H1 (cell line): Measurements from ENCODE around the gene KIF25. TPM values are rescaled to one million over a fixed set of nuclear protein-coding genes. Genes with fewer than 3 reads are reported as not detected.

Experiments used
- CTCF ChIA-PET: fragments of 300-600 bp; sonication (Branson Sonifier 250); formaldehyde crosslinking; loops from one replicate; lab custom pipeline; 2021; ENCODE audit not compliant: partially characterized antibody; lab: Charles Lee
- POLR2A ChIA-PET: fragments of 300-600 bp; sonication (Branson Sonifier 250); formaldehyde crosslinking; loops from one replicate; lab custom pipeline; 2021; ENCODE audit warnings: inconsistent platforms; ENCODE audit not compliant: partially characterized antibody; lab: Charles Lee
- DNase-seq, 2 experiments: peaks; one replicate each; pipeline versions ENCODE4 v3.0.0 to v3.0.0-alpha.2; 2010 to 2022; ENCODE audit warnings: low spot score in 2 of 2, low read depth in 1 of 2, mixed read lengths in 1 of 2
- FAIRE-seq: peaks from 2 replicates; lab custom pipeline; 2011; peaks lifted over from hg19 to GRCh38; lab: Jason Lieb, UNC
- H2AFZ ChIP-seq: 2 replicates; pipeline ENCODE4 v1.8.1; 2012; ENCODE audit warnings: low read length, inconsistent platforms
- H2AK5ac ChIP-seq: 2 replicates; pipeline ENCODE4 v1.6.1; 2013; ENCODE audit warnings: low read depth, low read length
- H2BK120ac ChIP-seq: replicated peaks from 2 replicates; pipeline ENCODE3; 2013; ENCODE audit warnings: low read depth, low read length, inconsistent platforms
- H2BK12ac ChIP-seq: 2 replicates; pipeline ENCODE4 v1.6.1; 2013; ENCODE audit warnings: low read depth, low read length
- H2BK15ac ChIP-seq: 2 replicates; pipeline ENCODE4 v1.6.1; 2013; ENCODE audit warnings: low read length
- H2BK20ac ChIP-seq: 2 replicates; pipeline ENCODE4 v1.6.1; 2013; ENCODE audit warnings: low read length
- H2BK5ac ChIP-seq: 2 replicates; pipeline ENCODE4 v1.6.1; 2013; ENCODE audit warnings: low read depth, low read length
- H3K14ac ChIP-seq: 2 replicates; pipeline ENCODE4 v1.6.1; 2013; ENCODE audit warnings: inconsistent platforms; ENCODE audit not compliant: insufficient read length
- H3K18ac ChIP-seq: 2 replicates; pipeline ENCODE4 v1.6.1; 2013; ENCODE audit warnings: low read length; ENCODE audit errors: extremely low read depth
- H3K23ac ChIP-seq: 2 replicates; pipeline ENCODE4 v1.6.1; 2013; ENCODE audit warnings: inconsistent platforms; ENCODE audit not compliant: insufficient read length
- H3K23me2 ChIP-seq: 2 replicates; pipeline ENCODE4 v1.6.1; 2013; ENCODE audit warnings: low read depth, low read length
- H3K27ac ChIP-seq: 2 replicates; pipeline ENCODE4 v1.6.1; 2011; ENCODE audit warnings: low read depth, low read length, inconsistent platforms
- H3K27me3 ChIP-seq, 4 experiments: replicated peaks in 1 of 4; 1 replicate in 1 of 4; 2 replicates in 3 of 4; pipeline versions ENCODE4 v1.6.1 to v1.8.1; 2011 to 2013; ENCODE audit warnings: low read length in 3 of 4, mild to moderate bottlenecking in 3 of 4, inconsistent platforms in 2 of 4, mixed read lengths in 2 of 4, moderate library complexity in 1 of 4; ENCODE audit not compliant: control insufficient read depth in 3 of 4, insufficient read depth in 3 of 4; ENCODE audit errors: extremely low read depth in 1 of 4
- H3K36me3 ChIP-seq, 4 experiments: 2 replicates each; pipeline versions ENCODE4 v1.6.1 to v1.8.1; 2011 to 2013; ENCODE audit warnings: mild to moderate bottlenecking in 4 of 4, low read length in 3 of 4, moderate library complexity in 2 of 4, control low read depth in 1 of 4, inconsistent platforms in 1 of 4; ENCODE audit not compliant: insufficient read depth in 4 of 4, control insufficient read depth in 2 of 4
- H3K4ac ChIP-seq: replicated peaks from 2 replicates; pipeline ENCODE3; 2013; ENCODE audit warnings: low read length, low read depth, mixed read lengths, inconsistent platforms; ENCODE audit not compliant: insufficient read length
- H3K4me1 ChIP-seq, 4 experiments: replicated peaks in 1 of 4; 1 replicate in 1 of 4; 2 replicates in 3 of 4; pipeline versions ENCODE4 v1.6.1 to v1.8.1; 2011 to 2013; ENCODE audit warnings: low read length in 3 of 4, inconsistent platforms in 2 of 4, mixed read lengths in 1 of 4; ENCODE audit not compliant: insufficient read depth in 4 of 4, control insufficient read depth in 3 of 4
- H3K4me2 ChIP-seq, 2 experiments: 2 replicates each; pipeline versions ENCODE4 v1.6.1 to v1.8.1; 2011 to 2013; ENCODE audit warnings: low read depth in 2 of 2, low read length in 2 of 2, control low read depth in 1 of 2, inconsistent platforms in 1 of 2, mild to moderate bottlenecking in 1 of 2; ENCODE audit not compliant: insufficient read depth in 1 of 2
- H3K4me3 ChIP-seq, 4 experiments: fragments of 200-600, 300-600 bp in 1 of 4; sonication (generic), shearing (Covaris generic), sonication (Bioruptor Twin) in 1 of 4; 2 replicates each; pipeline versions ENCODE4 v1.5.1 to v1.8.1; 2011 to 2016; ENCODE audit warnings: low read length in 4 of 4, low read depth in 3 of 4, control low read depth in 2 of 4, inconsistent platforms in 2 of 4, mild to moderate bottlenecking in 2 of 4, mixed read lengths in 1 of 4, moderate library complexity in 1 of 4; ENCODE audit not compliant: insufficient read depth in 2 of 4; ENCODE audit errors: extremely low read depth in 1 of 4
- H3K56ac ChIP-seq: replicated peaks from 2 replicates; pipeline ENCODE3; 2013; ENCODE audit warnings: low read depth, mild to moderate bottlenecking, mixed read lengths, low read length, inconsistent platforms; ENCODE audit not compliant: insufficient read length
- H3K79me1 ChIP-seq: 2 replicates; pipeline ENCODE4 v1.6.1; 2013; ENCODE audit warnings: low read depth, low read length, control low read depth
- H3K79me2 ChIP-seq, 2 experiments: 2 replicates each; pipeline versions ENCODE4 v1.6.1 to v1.8.1; 2012 to 2013; ENCODE audit warnings: low read length in 2 of 2, mild to moderate bottlenecking in 2 of 2, inconsistent platforms in 1 of 2; ENCODE audit not compliant: insufficient read depth in 2 of 2, control insufficient read depth in 1 of 2
- H3K9ac ChIP-seq, 4 experiments: replicated peaks in 1 of 4; 1 replicate in 1 of 4; 2 replicates in 3 of 4; pipeline versions ENCODE4 v1.6.1 to v1.8.1; 2011 to 2013; ENCODE audit warnings: low read depth in 3 of 4, low read length in 3 of 4, control low read depth in 2 of 4, mild to moderate bottlenecking in 2 of 4, moderate library complexity in 2 of 4, inconsistent platforms in 1 of 4; ENCODE audit errors: extremely low read depth in 1 of 4
- H3K9me3 ChIP-seq, 2 experiments: 2 replicates each; pipeline versions ENCODE4 v1.6.1 to v1.8.1; 2012 to 2013; ENCODE audit warnings: mild to moderate bottlenecking in 2 of 2, moderate library complexity in 2 of 2, control low read depth in 1 of 2, inconsistent platforms in 1 of 2, low read depth in 1 of 2, low read length in 1 of 2, mixed read lengths in 1 of 2; ENCODE audit not compliant: insufficient read depth in 2 of 2
- H4K20me1 ChIP-seq, 2 experiments: replicated peaks in 1 of 2; 2 replicates each; pipeline versions ENCODE3 to v1.8.1; 2011 to 2013; ENCODE audit warnings: inconsistent platforms in 2 of 2, low read length in 2 of 2, mild to moderate bottlenecking in 1 of 2; ENCODE audit not compliant: insufficient read depth in 2 of 2, control insufficient read depth in 1 of 2
- H4K5ac ChIP-seq: 2 replicates; pipeline ENCODE4 v1.6.1; 2013; ENCODE audit warnings: low read length, low read depth, mixed read lengths, inconsistent platforms; ENCODE audit not compliant: insufficient read length
- H4K8ac ChIP-seq: 2 replicates; pipeline ENCODE4 v1.8.0; 2013; ENCODE audit warnings: mild to moderate bottlenecking, moderate library complexity, low read length, inconsistent platforms; ENCODE audit not compliant: insufficient read depth; ENCODE audit errors: extremely low read depth
- H4K91ac ChIP-seq: replicated peaks from 2 replicates; pipeline ENCODE3; 2013; ENCODE audit warnings: low read length, mixed read lengths, inconsistent platforms; ENCODE audit not compliant: insufficient read length
- ASH2L ChIP-seq: fragments of 200-600, 300-600 bp; sonication (generic); IDR thresholded peaks from one replicate; pipeline ENCODE4 v1.7.1; 2017; ENCODE audit warnings: low read length
- CBX8 ChIP-seq: fragments of 300-800, 300-1000 bp; sonication (generic); IDR thresholded peaks from 2 replicates; pipeline ENCODE4 v1.7.1; 2016; ENCODE audit warnings: low read depth, low read length, borderline replicate concordance
- CHD1 ChIP-seq: IDR thresholded peaks from 2 replicates; pipeline ENCODE4 v1.6.1; 2012; ENCODE audit warnings: low read depth, low read length, improper control_type of control experiment
- WGBS, 2 experiments: shearing (Covaris generic) in 1 of 2; methylation state at CpG; one replicate each; pipeline versions ENCODE4 v1.1.6 to v1.1.7; 2013 to 2015; ENCODE audit warnings: low lambda C conversion rate in 2 of 2, mixed read lengths in 2 of 2, inconsistent platforms in 1 of 2, low coverage in 1 of 2, missing lambda C conversion rate in 1 of 2; ENCODE audit not compliant: insufficient replicate concordance in 2 of 2, insufficient coverage in 1 of 2, insufficient read length in 1 of 2; ENCODE audit errors: extremely low coverage in 1 of 2, missing lambda C conversion rate in 1 of 2; 5-methylcytosine and 5-hydroxymethylcytosine counted together
- polyA plus RNA-seq, 7 experiments: library from polyadenylated mRNA; depleted of rRNA in 3 of 7; stranded (reverse) in 5 of 7; unstranded in 2 of 7; fragments of >200 nt in 5 of 7; fragments of 200-250 nt in 2 of 7; gene quantifications; 1 replicate in 5 of 7; 2 replicates in 1 of 7; 4 replicates in 1 of 7; pipeline versions ENCODE4 v1.2.1 to v1.2.3, GENCODE V29; 2011 to 2013; ENCODE audit warnings: missing spikeins in 2 of 7, mixed read lengths in 2 of 7
- total RNA-seq: library from RNA; stranded (reverse); fragmentation: NEBNext Ultra II Directional; extraction: Animal tissue kit (Norgen Biotek cat#: 25700); gene quantifications from 2 replicates; pipeline ENCODE4 v1.2.1, GENCODE V29; 2021

The KIF25 gene
- total and polyA plus RNA-seq, 2 of the 8 experiments (the other 6 are each of a cell fraction or from before 2014, with no cell fraction given): 1.5 to 2.0 TPM

- Histone ChIP-seq H4K91ac (no peak overlapping the region), H3K79me2 (no peaks in the 10 kb centered on the region), H2AK5ac (no peak overlapping the region), H4K20me1 (peaks cover 0 to 6% of the 10 kb centered on the region in 2 experiments), H3K23me2 (no peaks in the 10 kb centered on the region), H3K4me2 (no peak overlapping the region), H2BK5ac (no peak overlapping the region), H3K4me1 (no peaks in the 10 kb centered on the region), H3K18ac (no peak overlapping the region), H3K14ac (no peak overlapping the region), H4K8ac (no peak overlapping the region), H3K9me3 (no peaks in the 10 kb centered on the region), H3K23ac (no peak overlapping the region), H2BK12ac (no peak overlapping the region), H4K5ac (no peak overlapping the region), H2AFZ (no peak overlapping the region), H3K9ac (no peak overlapping the region), H2BK20ac (no peak overlapping the region), H3K36me3 (peaks cover 39 to 93% (median 71%) of the 10 kb centered on the region in 4 experiments), H3K4me3 (no peak overlapping the region), H3K27ac (no peak overlapping the region), H3K56ac (no peak overlapping the region), H2BK120ac (no peak overlapping the region), H2BK15ac (no peak overlapping the region), H3K4ac (no peak overlapping the region), H3K79me1 (no peaks in the 10 kb centered on the region), H3K27me3 (no peaks in the 10 kb centered on the region)
- ChIA-PET POLR2A (no interaction called here), CTCF (interaction anchor here (0.9 to 3.1 kb wide), 3 partner anchors 10 to 99 kb away, joined by 3 to 12 read pairs (median 3); no protein-coding TSS in a partner anchor)
- DNase-seq: no peak
- WGBS, 2 experiments: 83% methylated on average over 4 of the region's 4 CpGs; no CpG with 5 or more reads in 1 of the 2 experiments
- no peak for FAIRE-seq
- TF ChIP-seq ASH2L (no peak), CBX8 (no peak), CHD1 (no peak)
These were observed 48.8 kb upstream of the KIF25 start for GRCh38 chr6:167948716-167949115.
